H1 (cell line): Measurements from ENCODE around the gene BNC2. TPM values are rescaled to one million over a fixed set of nuclear protein-coding genes. Genes with fewer than 3 reads are reported as not detected.

ENCODE experiments used
- GABPA ChIP-seq: IDR thresholded peaks from 2 replicates; pipeline ENCODE4 v1.6.1; 2011; ENCODE audit warnings: mild to moderate bottlenecking, low read length, moderate library complexity, borderline replicate concordance; ENCODE audit not compliant: insufficient read depth
- HDAC6 ChIP-seq: IDR thresholded peaks from one replicate; pipeline ENCODE4 v1.7.1; 2012; ENCODE audit warnings: low read depth, mild to moderate bottlenecking, inconsistent platforms, low read length, moderate library complexity
- RBBP5 ChIP-seq: IDR thresholded peaks from 2 replicates; pipeline ENCODE4 v1.7.1; 2012; ENCODE audit warnings: low read depth, mild to moderate bottlenecking, inconsistent platforms, low read length, moderate library complexity, borderline replicate concordance
- RNF2 ChIP-seq: fragments of 200-900, 300-1000 bp; sonication (generic); IDR thresholded peaks from 2 replicates; pipeline ENCODE4 v1.7.1; 2016; ENCODE audit warnings: borderline replicate concordance, low read depth, mild to moderate bottlenecking, antibody characterized with exemption, low read length; ENCODE audit not compliant: poor library complexity, severe bottlenecking; ENCODE audit errors: missing control alignments
- YY1 ChIP-seq: IDR thresholded peaks from 2 replicates; pipeline ENCODE4 v1.6.1; 2011; ENCODE audit warnings: low read depth, mild to moderate bottlenecking, low read length
- polyA plus RNA-seq, 7 experiments: library from polyadenylated mRNA; depleted of rRNA in 3 of 7; stranded (reverse) in 5 of 7; unstranded in 2 of 7; fragments of >200 nt in 5 of 7; fragments of 200-250 nt in 2 of 7; gene quantifications; 1 replicate in 5 of 7; 2 replicates in 1 of 7; 4 replicates in 1 of 7; pipeline versions ENCODE4 v1.2.1 to v1.2.3, GENCODE V29; 2011 to 2013; ENCODE audit warnings: missing spikeins in 2 of 7, mixed read lengths in 2 of 7
- total RNA-seq: library from RNA; stranded (reverse); fragmentation: NEBNext Ultra II Directional; extraction: Animal tissue kit (Norgen Biotek cat#: 25700); gene quantifications from 2 replicates; pipeline ENCODE4 v1.2.1, GENCODE V29; 2021

The BNC2 gene
- total and polyA plus RNA-seq, 2 of the 8 experiments (the other 6 are each of a cell fraction or from before 2014, with no cell fraction given) = 16.0 to 26.8 TPM

- no peak for TF ChIP-seq HDAC6
- TF ChIP-seq YY1 = no peak
- TF ChIP-seq RBBP5 = no peak
- TF ChIP-seq RNF2 = no peak
- no peak for TF ChIP-seq GABPA
These were observed 6.8 kb upstream of the BNC2 start (continued) for GRCh38 chr9:16877256-16877655.
